ENCODE data around the gene LRMDA. TPM values are rescaled to one million over a fixed set of nuclear protein-coding genes. Genes with fewer than 3 reads are reported as not detected.

LRMDA gene
- total RNA-seq, 1 donor from 2014 or later: 5.2 TPM

DNA sequence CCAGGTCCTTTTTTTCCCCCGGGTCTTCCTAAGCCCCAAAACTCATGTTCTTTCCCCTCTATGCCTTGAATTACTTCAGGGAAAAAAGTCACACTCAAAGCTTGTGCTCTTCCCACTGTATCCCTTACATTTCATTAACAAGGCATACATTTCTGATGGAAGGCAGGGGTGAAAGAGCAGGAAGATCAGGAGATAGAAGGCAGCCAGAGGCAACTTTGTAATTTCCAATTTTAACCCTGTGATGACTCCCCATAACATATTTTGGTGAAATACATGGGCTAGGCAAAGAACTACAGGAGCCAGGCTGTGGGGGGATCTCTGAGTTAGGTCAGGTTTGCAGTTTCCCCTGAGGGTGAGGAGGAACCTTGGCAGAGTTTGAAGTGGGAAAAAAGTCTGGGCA lies 635.0 kb downstream of the LRMDA start:
- Histone ChIP-seq H3K27me3 (no peaks in the 10 kb centered on the region), H3K36me3 (no peaks in the 10 kb centered on the region), H3K79me2 (ENCODE audit: low read depth) (no peaks in the 10 kb centered on the region), H3K27ac (no peak overlapping the region), H2AFZ (replicated peaks) (no peak overlapping the region), H3K4me1 (no peaks in the 10 kb centered on the region), H3K4me2 (no peak overlapping the region), H4K20me1 (ENCODE audit: low read depth) (no peaks in the 10 kb centered on the region), H3F3A (ENCODE audit: low read depth) (no peaks in the 10 kb centered on the region), H3K9ac (no peak overlapping the region), H3K9me3 (ENCODE audit: low read depth) (no peaks in the 10 kb centered on the region), H3K4me3 (no peak overlapping the region)
- Mint-ChIP-seq H3K9me3 (peaks cover 34% of the 10 kb centered on the region), H3K27ac (no peak overlapping the region), H3K4me3 (no peak overlapping the region), H3K27me3 (ENCODE audit: insufficient read depth, low read depth) (peaks cover 2% of the 10 kb centered on the region), H3K4me1 (peaks cover 32% of the 10 kb centered on the region), H3K36me3 (peaks cover 8% of the 10 kb centered on the region)
- TF ChIP-seq EZH2phosphoT487 (IDR thresholded peaks at IDR 0.05) (no peak), EZH2 (IDR thresholded peaks at IDR 0.05) (no peak)
- TF ChIP-seq, protein P1, sequence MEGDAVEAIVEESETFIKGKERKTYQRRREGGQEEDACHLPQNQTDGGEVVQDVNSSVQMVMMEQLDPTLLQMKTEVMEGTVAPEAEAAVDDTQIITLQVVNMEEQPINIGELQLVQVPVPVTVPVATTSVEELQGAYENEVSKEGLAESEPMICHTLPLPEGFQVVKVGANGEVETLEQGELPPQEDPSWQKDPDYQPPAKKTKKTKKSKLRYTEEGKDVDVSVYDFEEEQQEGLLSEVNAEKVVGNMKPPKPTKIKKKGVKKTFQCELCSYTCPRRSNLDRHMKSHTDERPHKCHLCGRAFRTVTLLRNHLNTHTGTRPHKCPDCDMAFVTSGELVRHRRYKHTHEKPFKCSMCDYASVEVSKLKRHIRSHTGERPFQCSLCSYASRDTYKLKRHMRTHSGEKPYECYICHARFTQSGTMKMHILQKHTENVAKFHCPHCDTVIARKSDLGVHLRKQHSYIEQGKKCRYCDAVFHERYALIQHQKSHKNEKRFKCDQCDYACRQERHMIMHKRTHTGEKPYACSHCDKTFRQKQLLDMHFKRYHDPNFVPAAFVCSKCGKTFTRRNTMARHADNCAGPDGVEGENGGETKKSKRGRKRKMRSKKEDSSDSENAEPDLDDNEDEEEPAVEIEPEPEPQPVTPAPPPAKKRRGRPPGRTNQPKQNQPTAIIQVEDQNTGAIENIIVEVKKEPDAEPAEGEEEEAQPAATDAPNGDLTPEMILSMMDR (IDR thresholded peaks at IDR 0.05): no peak
- DNase-seq (ENCODE audit: low spot score): no peak

DNA sequence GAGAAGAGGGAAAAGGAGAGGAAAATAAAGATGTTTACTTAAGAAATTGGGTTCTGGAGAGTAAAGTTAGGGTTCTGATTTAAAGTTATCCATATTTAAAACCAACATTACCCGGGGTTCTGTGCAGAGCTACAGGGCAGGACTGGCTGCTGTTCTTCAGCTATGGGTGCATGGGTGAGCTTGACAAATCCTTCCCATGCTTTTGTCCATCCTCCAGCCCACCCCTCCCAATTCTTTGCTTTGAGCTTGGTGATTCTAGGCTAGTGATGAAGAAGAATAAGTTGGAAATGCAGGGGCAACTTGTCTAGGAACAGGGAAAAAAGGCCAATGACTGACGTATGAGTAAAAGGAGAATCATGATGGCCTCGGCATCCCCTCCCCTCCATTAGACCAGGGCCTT lies 636.0 kb downstream of the LRMDA start:
- Histone ChIP-seq H3K9me3 (ENCODE audit: low read depth) (no peaks in the 10 kb centered on the region), H3K4me1 (no peaks in the 10 kb centered on the region), H3K4me3 (no peak overlapping the region), H3K27me3 (no peaks in the 10 kb centered on the region), H4K20me1 (ENCODE audit: low read depth) (no peaks in the 10 kb centered on the region), H3K27ac (no peak overlapping the region), H3K9ac (no peak overlapping the region), H3K4me2 (no peak overlapping the region), H2AFZ (replicated peaks) (no peak overlapping the region), H3F3A (ENCODE audit: low read depth) (no peaks in the 10 kb centered on the region), H3K36me3 (no peaks in the 10 kb centered on the region), H3K79me2 (ENCODE audit: low read depth) (no peaks in the 10 kb centered on the region)
- Mint-ChIP-seq H3K4me3 (no peak overlapping the region), H3K9me3 (peaks cover 34% of the 10 kb centered on the region), H3K36me3 (peaks cover 8% of the 10 kb centered on the region), H3K4me1 (peaks cover 25% of the 10 kb centered on the region), H3K27ac (no peak overlapping the region), H3K27me3 (ENCODE audit: insufficient read depth, low read depth) (peaks cover 2% of the 10 kb centered on the region)
- no peak for DNase-seq (ENCODE audit: low spot score)
- no peak for TF ChIP-seq EZH2 (IDR thresholded peaks at IDR 0.05)
- TF ChIP-seq, protein P1 (IDR thresholded peaks at IDR 0.05): no peak

DNA sequence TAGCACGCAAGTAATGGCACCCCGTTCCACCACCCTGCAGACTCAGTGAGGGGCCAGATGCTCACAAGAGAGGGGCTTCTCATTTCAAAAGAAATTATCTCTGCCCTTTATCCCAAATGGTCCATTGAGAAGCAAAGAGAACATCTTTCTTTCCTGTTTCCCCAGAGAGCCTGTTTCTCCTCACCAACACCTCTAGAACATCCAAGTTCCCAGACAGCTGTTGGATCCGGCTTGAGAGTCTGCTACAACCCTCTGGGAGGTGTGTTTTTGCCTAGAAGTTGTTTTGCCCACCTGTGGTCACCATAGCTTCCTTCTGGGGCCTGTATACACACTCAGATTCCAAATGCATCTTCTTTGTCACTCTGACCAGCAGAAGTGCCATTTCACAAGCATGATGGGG lies 637.4 kb downstream of the LRMDA start:
- no peak overlapping the region for H3K4me3 Mint-ChIP-seq
- peaks cover 8% of the 10 kb centered on the region for H3K36me3 Mint-ChIP-seq

More for the DNA sequence above, 637.4 kb downstream of the LRMDA start:
- Mint-ChIP-seq H3K27me3 (ENCODE audit: insufficient read depth, low read depth) (peaks cover 2% of the 10 kb centered on the region), H3K4me1 (peaks cover 20% of the 10 kb centered on the region), H3K27ac (no peak overlapping the region), H3K9me3 (peaks cover 34% of the 10 kb centered on the region)
- no peaks in the 10 kb centered on the region for H4K20me1 ChIP-seq (ENCODE audit: low read depth)
- H3K4me3 ChIP-seq: no peak overlapping the region
- TF ChIP-seq, protein P1 (IDR thresholded peaks at IDR 0.05): no peak
- TF ChIP-seq EZH2phosphoT487 (IDR thresholded peaks at IDR 0.05): no peak
- TF ChIP-seq EZH2 (IDR thresholded peaks at IDR 0.05): no peak
- H3K4me1 ChIP-seq: no peaks in the 10 kb centered on the region
- H3K9ac ChIP-seq: no peak overlapping the region
- no peaks in the 10 kb centered on the region for H3K9me3 ChIP-seq (ENCODE audit: low read depth)
- no peak overlapping the region for H3K27ac ChIP-seq
- H3F3A ChIP-seq (ENCODE audit: low read depth): no peaks in the 10 kb centered on the region
- no peaks in the 10 kb centered on the region for H3K27me3 ChIP-seq
- no peak for DNase-seq (ENCODE audit: low spot score)
- no peaks in the 10 kb centered on the region for H3K36me3 ChIP-seq
- no peak overlapping the region for H3K4me2 ChIP-seq
- H3K79me2 ChIP-seq (ENCODE audit: low read depth): no peaks in the 10 kb centered on the region
- H2AFZ ChIP-seq (replicated peaks): no peak overlapping the region

All from neural progenitor cell (in vitro differentiated cells).